GM04503 (cell line): ENCODE results near the gene MLH1.

Source experiments
- DNase-seq: peaks from one replicate; pipeline ENCODE4 v3.0.0-alpha.2; 2012; ENCODE audit warnings: low read depth

The MLH1 gene

DNA sequence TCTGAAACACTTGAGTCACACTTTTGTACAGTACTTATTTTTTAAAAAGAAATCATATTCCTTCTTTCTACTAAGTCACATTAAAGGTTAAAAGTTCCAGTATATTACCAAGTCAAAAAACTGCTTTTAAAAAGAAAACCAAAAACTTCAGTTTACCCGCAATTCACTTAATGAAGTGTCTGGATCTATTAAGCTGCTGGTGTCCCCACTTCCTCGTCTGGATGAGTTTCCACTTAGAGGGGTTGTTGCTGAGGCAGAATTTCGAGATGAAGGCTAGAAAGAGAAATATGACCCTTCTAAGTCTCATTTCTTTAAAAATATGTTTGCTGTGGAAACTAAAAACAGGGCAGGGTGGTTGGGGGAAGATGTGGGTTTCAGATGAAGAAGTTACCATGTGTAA is 101.3 kb downstream of the MLH1 start:
- no peak for DNase-seq

DNA sequence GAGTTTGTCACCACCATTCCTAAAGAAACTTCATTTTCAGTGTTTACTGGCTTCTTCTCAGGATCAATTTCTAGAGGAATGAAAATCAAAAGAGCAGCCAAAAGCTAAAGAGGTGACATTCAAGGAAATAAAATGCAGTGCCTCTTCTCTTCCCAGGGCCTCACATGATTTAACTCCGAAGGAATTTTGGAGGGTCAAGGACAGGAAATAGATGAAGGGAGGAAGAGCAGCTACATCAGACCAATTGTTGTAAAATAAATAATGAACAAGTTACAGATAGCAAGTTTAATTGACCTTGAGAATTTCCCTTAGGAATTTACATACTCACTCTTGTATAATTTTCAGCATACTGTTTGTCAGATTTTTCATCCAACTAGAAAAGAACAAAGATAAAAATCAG is 103.0 kb downstream of the MLH1 start:
- DNase-seq: peak; percentile 75

DNA sequence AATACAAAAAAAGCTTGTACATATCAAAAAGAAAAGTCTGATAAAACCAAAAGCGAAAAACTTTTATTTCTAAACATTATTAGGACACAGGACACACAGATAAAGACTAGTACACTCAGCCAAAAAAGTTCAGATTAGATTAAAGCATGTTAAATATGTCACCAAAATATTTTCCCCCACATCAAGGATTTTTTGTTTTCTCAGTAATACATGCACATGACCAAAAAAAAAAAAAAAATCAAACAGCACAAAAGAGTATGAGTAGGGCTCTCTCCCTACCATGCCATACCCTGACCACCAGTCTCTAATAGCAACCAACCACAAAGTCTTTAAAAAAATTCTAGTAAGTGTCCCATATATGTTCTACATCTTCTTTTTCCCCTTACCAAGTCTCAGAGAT is 103.7 kb downstream of the MLH1 start:
- DNase-seq: no peak

DNA sequence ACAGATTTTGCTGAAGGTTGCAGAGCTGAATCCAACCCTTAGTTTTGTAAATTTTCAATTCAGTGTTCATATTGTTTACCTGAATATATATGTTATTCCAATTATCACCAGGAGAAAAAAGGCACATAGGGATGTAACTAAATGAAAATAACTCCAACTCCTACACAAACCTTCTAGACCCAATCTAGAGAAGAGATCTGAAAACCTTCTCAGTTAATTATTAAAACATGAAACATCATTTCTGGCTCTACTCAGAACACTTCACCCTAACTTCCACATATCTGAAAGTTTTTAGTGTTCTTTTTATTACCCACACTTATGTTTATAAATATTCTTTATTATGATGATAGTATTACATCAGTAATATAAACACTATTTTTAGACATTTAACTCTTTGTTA is 104.5 kb downstream of the MLH1 start:
- DNase-seq: no peak

DNA sequence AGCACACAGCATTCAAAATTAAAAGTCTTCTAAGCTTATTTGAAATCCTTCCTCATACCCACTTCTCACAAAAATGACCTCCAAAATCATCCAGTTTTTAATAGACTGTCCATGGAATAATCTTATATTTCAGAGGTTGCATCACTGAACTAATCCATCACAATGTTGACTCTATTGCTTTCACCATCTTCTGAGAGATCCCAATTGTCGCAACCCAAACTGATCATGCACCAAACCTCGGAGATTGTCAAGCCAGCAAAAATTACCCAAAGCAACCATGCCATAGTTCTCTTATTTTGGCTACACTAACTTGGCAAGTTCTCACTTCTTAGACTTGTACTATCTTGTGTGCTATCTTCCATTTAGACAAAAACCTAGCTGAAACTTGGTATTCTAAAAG is 105.6 kb downstream of the MLH1 start:
- no peak for DNase-seq

DNA sequence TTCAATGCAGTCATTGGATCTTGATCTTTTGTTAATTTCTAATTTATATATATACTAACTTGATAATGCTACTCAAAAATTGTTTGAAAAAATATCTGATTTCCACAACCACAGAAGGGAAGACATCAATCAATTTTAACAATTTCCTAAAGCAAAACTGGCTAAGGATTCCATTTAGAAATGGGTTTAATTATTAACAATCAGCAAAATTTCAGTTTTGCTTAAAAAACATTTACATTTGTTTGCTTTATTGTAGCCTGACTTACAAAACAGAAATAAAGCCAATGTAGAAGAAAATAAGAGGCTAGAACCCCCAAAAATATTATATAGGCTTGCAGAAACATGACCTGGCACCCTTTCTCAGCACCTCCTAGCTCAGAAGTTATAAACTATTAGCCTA is 106.2 kb downstream of the MLH1 start:
- no peak for DNase-seq

DNA sequence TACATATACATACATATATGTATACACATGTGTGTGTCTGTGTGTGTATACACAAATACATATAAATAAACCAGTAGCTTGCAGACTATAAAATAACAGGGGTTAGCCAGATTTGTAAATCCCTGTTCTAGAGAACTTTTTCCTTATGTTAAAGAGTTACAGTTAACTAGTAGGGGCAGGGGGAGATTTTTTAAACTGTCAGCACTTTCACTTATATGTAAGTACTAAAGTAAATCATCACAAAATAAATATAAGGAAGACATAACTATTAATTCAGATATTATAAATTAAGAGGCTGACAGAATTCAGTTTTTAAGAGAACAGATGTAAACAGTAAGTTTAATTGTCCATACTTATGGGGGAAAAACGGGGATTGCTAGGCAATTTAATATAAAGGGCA is 107.1 kb downstream of the MLH1 start:
- no peak for DNase-seq
